ENCODE data around the gene RARS2. TPM values are rescaled to one million over a fixed set of nuclear protein-coding genes. Genes with fewer than 3 reads are reported as not detected.

RARS2 gene, protein sequence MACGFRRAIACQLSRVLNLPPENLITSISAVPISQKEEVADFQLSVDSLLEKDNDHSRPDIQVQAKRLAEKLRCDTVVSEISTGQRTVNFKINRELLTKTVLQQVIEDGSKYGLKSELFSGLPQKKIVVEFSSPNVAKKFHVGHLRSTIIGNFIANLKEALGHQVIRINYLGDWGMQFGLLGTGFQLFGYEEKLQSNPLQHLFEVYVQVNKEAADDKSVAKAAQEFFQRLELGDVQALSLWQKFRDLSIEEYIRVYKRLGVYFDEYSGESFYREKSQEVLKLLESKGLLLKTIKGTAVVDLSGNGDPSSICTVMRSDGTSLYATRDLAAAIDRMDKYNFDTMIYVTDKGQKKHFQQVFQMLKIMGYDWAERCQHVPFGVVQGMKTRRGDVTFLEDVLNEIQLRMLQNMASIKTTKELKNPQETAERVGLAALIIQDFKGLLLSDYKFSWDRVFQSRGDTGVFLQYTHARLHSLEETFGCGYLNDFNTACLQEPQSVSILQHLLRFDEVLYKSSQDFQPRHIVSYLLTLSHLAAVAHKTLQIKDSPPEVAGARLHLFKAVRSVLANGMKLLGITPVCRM
- total RNA-seq: 10 to 100 TPM; 21.9 to 32.5 (median 23.7) TPM

DNA sequence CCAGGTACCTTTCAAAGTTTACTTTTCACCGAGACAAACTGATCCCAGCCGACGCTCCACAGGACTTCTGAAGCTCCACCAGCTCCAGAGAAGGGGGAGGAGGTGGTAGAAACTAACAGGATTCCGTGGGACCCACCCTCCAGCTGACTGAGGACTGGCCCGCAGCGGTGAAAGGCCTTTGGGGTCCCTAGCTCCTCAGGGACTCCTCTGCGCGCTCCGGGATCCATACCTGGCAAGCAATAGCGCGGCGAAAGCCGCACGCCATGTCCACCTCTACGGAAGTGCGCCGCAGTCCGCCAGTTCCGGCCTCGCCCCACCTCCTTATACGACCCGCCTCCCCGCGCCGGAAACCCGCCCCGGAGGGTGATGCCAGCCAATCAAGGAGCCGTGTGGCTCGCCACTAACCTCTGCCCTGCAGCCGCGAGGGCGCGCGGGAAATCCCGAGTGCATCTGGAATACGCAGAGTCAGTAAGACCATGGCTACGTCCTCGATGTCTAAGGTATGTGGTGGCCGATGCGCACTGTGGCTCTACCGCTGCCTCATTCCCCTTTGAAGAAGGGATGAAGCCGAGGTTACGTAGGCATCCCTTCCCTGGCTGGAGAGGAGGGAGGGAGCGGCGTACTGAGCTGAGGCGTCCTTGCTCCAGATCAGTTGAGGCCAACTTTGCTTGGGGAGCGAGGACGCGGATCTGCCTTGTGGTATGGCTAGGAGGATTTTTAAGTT is at the start of gene RARS2, which contains the start of gene ORC3:
Gene RARS2, minus strand, starts transcription at position 295 of the 724 bp plus-strand sequence. Its CDS starts 30 bp downstream, at position 265.
Gene ORC3, plus strand, starts transcription at position 443 of the 724 bp plus-strand sequence. Its CDS starts 34 bp downstream, at position 477.
- TF ChIP-seq EP300 (IDR thresholded peaks at IDR 0.05) (peak in 1 of 4 donors; percentile 38), POLR2AphosphoS5 (IDR thresholded peaks at IDR 0.05) (peak; percentile 94 to 95), POLR2A (IDR thresholded peaks at IDR 0.05) (peak in 3 of 4 donors; percentile 84 to 90 (median 90))
- TF ChIP-seq, protein P1, sequence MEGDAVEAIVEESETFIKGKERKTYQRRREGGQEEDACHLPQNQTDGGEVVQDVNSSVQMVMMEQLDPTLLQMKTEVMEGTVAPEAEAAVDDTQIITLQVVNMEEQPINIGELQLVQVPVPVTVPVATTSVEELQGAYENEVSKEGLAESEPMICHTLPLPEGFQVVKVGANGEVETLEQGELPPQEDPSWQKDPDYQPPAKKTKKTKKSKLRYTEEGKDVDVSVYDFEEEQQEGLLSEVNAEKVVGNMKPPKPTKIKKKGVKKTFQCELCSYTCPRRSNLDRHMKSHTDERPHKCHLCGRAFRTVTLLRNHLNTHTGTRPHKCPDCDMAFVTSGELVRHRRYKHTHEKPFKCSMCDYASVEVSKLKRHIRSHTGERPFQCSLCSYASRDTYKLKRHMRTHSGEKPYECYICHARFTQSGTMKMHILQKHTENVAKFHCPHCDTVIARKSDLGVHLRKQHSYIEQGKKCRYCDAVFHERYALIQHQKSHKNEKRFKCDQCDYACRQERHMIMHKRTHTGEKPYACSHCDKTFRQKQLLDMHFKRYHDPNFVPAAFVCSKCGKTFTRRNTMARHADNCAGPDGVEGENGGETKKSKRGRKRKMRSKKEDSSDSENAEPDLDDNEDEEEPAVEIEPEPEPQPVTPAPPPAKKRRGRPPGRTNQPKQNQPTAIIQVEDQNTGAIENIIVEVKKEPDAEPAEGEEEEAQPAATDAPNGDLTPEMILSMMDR (IDR thresholded peaks at IDR 0.05): no peak
- DNase-seq (peak; percentile 98 to 99), ATAC-seq (ENCODE audit: low FRiP score in 2 of 2) (peak; percentile 100)
- H3K36me3 ChIP-seq: peaks cover 0 to 9% (median 0%) of the 10 kb centered on the region in 4 donors
- H3K27ac ChIP-seq: peak within 1 kb of the TSS; percentile 87 to 93 (median 90)
- 0% methylated on average over 12 to 16 of the region's 49 CpGs for WGBS, 2 donors
- H3K9me3 ChIP-seq: no peaks in the 10 kb centered on the region
- H3K4me1 ChIP-seq: peaks cover 22 to 65% (median 36%) of the 10 kb centered on the region in 4 donors
- H3K27me3 ChIP-seq: no peaks in the 10 kb centered on the region
- H3K4me3 ChIP-seq: peak within 1 kb of the TSS; percentile 74 to 92 (median 84)

DNA sequence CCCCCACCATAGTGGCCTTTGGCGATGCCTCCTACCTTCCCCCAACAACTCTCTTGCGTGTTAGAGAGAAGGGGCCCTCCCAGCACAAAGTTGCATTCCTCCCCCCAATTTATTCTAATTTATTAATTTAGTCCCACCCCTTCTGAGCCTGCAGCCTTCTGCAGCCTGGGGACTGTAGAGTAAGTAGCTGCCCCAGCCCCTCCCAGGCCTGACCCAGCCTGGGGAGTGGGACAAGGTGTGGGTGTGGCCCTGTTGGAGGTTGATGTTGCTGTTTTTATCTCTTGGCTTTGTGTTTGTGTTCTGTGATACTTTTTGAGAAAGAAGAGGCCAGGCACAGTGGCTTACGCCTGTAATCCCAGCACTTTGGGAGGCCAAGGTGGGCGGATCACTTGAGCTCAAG is 49.6 kb upstream of the RARS2 start:
- Histone ChIP-seq H3K27me3 (no peaks in the 10 kb centered on the region), H3K4me1 (no peaks in the 10 kb centered on the region), H3K36me3 (peaks cover 0 to 21% (median 8%) of the 10 kb centered on the region in 4 donors), H3K9me3 (no peaks in the 10 kb centered on the region), H3K4me3 (no peak overlapping the region), H3K27ac (no peak overlapping the region)
- TF ChIP-seq, protein P1 (IDR thresholded peaks at IDR 0.05): no peak
- no peak for TF ChIP-seq POLR2AphosphoS5 (IDR thresholded peaks at IDR 0.05)
- TF ChIP-seq POLR2A (IDR thresholded peaks at IDR 0.05): no peak
- no peak for TF ChIP-seq EP300 (IDR thresholded peaks at IDR 0.05)
- WGBS, 2 donors: 94 to 100% methylated on average over 3 to 4 of the region's 4 CpGs
- DNase-seq: no peak
- no peak for ATAC-seq (ENCODE audit: low FRiP score in 2 of 2)

DNA sequence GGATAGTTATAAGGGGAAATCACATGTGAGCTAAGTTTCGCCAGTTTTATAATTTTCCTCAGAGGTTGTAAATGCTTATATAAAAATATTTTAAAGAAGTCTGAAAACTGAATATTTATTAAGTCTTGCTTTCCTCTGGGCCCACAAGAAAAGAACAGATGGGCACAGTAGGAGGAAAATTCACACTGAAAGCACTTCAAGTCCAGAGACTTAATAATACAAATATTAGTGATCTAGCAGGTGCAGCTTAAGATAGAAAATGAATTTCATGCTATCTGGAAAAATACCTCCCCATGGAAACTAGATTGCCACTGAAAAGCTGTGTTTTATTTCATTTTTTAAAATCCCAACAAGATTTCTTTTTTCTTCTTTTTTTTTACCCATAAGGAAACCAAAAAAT is 47.3 kb upstream of the RARS2 start:
- ATAC-seq (ENCODE audit: low FRiP score in 2 of 2) (no peak), DNase-seq (no peak)
- Histone ChIP-seq H3K9me3 (no peaks in the 10 kb centered on the region), H3K27ac (no peak overlapping the region), H3K4me1 (no peaks in the 10 kb centered on the region), H3K4me3 (no peak overlapping the region), H3K27me3 (no peaks in the 10 kb centered on the region), H3K36me3 (peaks cover 0 to 21% (median 8%) of the 10 kb centered on the region in 4 donors)
- no peak for TF ChIP-seq POLR2AphosphoS5 (IDR thresholded peaks at IDR 0.05)
- TF ChIP-seq EP300 (IDR thresholded peaks at IDR 0.05): no peak
- TF ChIP-seq POLR2A (IDR thresholded peaks at IDR 0.05): no peak
- TF ChIP-seq, protein P1 (IDR thresholded peaks at IDR 0.05): no peak
- 94 to 95% methylated on average over 1 of the region's 1 CpG for WGBS, 2 donors

DNA sequence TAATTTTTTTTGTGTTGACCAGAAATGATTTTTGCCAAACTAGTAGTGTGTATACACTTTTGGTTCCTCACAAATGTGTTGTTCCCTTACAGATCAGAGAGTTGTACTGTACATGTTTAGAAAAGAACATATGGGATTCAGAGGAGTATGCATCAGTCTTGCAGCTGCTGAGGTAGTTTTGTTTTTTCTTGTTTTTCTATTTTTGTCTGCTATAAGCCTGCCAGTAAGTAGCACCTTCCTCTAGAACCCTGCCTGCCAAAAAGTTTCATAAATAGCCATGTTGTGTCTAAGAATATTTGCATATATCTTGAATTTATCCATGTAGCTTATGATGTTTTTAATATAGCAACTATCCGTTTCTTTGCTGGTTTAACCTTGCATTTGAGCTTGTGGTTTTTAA is 46.5 kb upstream of the RARS2 start:
- H3K4me1 ChIP-seq: no peaks in the 10 kb centered on the region
- no peaks in the 10 kb centered on the region for H3K9me3 ChIP-seq
- peaks cover 0 to 21% (median 8%) of the 10 kb centered on the region in 4 donors for H3K36me3 ChIP-seq
- H3K27ac ChIP-seq: no peak overlapping the region
- no peaks in the 10 kb centered on the region for H3K27me3 ChIP-seq
- TF ChIP-seq EP300 (IDR thresholded peaks at IDR 0.05): no peak
- TF ChIP-seq, protein P1 (IDR thresholded peaks at IDR 0.05): no peak
- TF ChIP-seq POLR2AphosphoS5 (IDR thresholded peaks at IDR 0.05): no peak
- TF ChIP-seq POLR2A (IDR thresholded peaks at IDR 0.05): no peak
- no peak for ATAC-seq (ENCODE audit: low FRiP score in 2 of 2)
- WGBS, 2 donors: 92 to 93% methylated on average over 1 of the region's 1 CpG
- no peak for DNase-seq
- H3K4me3 ChIP-seq: no peak overlapping the region

Data from upper lobe of left lung (tissue), 6 donors.